HG02938 (cell line): ENCODE results near the gene PIGB.
"Not testable (repeated sequence)": the region's sequence is repeated elsewhere in the genome, so short reads cannot be mapped to it uniquely, and the experiment has no call there.

Experiments
- ATAC-seq: cut with Tn5 transposase; IDR thresholded peaks from one replicate; pipeline ENCODE4 v1.9.1; 2021; ENCODE audit warnings: mild to moderate bottlenecking, moderate library complexity; ENCODE audit not compliant: unreplicated experiment

The PIGB gene

GRCh38 chr15:55297315-55297714 is 21.7 kb upstream of the PIGB start:
- no peak for ATAC-seq

- ATAC-seq: not testable (repeated sequence)
Measured at GRCh38 chr15:55302801-55303200, 16.2 kb upstream of the PIGB start.

GRCh38 chr15:55319537-55320237 is 665 bp downstream of the PIGB start:
- peak; percentile 50 for ATAC-seq

- ATAC-seq: no peak
Measured at GRCh38 chr15:55320238-55320550, 1.2 kb downstream of the PIGB start.

GRCh38 chr15:55320963-55321362 is 1.9 kb downstream of the PIGB start:
- ATAC-seq: no peak

GRCh38 chr15:55322467-55322866 is 3.4 kb downstream of the PIGB start:
- ATAC-seq: no peak

- no peak for ATAC-seq
Measured at GRCh38 chr15:55327387-55327786, 8.4 kb downstream of the PIGB start.

GRCh38 chr15:55334371-55334770 is 15.3 kb downstream of the PIGB start:
- ATAC-seq: no peak

GRCh38 chr15:55334997-55335396 is 16.0 kb downstream of the PIGB start:
- no peak for ATAC-seq

- ATAC-seq: no peak
Measured at GRCh38 chr15:55337160-55337559, 18.1 kb downstream of the PIGB start.

GRCh38 chr15:55343168-55343567 is 24.1 kb downstream of the PIGB start:
- ATAC-seq: no peak

GRCh38 chr15:55344206-55344605 is 25.2 kb downstream of the PIGB start:
- ATAC-seq: no peak

GRCh38 chr15:55348281-55348778 is 29.3 kb downstream of the PIGB start:
- ATAC-seq: no peak

GRCh38 chr15:55349282-55349681 is 30.3 kb downstream of the PIGB start:
- no peak for ATAC-seq

GRCh38 chr15:55353025-55353424 is 34.0 kb downstream of the PIGB start:
- ATAC-seq: no peak

GRCh38 chr15:55356985-55357585 is 38.1 kb downstream of the PIGB start:
- ATAC-seq: no peak

- ATAC-seq: no peak
Measured at GRCh38 chr15:55357774-55358173, 38.8 kb downstream of the PIGB start.

- no peak for ATAC-seq
Measured at GRCh38 chr15:55358471-55358870, 39.4 kb downstream of the PIGB start.

GRCh38 chr15:55360256-55360655 is 41.2 kb downstream of the PIGB start:
- no peak for ATAC-seq

GRCh38 chr15:55361048-55361447 is 42.0 kb downstream of the PIGB start:
- no peak for ATAC-seq

- ATAC-seq: no peak
Measured at GRCh38 chr15:55362641-55363040, 43.6 kb downstream of the PIGB start.

GRCh38 chr15:55366981-55367380 is 48.0 kb downstream of the PIGB start:
- no peak for ATAC-seq
